HCT116 (cell line): ENCODE results near the gene MON2. TPM values are rescaled to one million over a fixed set of nuclear protein-coding genes. Genes with fewer than 3 reads are reported as not detected.

Source experiments
- ATAC-seq: fragments of 200-7000 bp; cut with Tn5 transposase; 2 replicates; pipeline ENCODE4 v1.9.1; 2020; ENCODE audit warnings: mild to moderate bottlenecking, moderate library complexity
- BruUV-seq: library from RNA; stranded (reverse); fragments of 400-500 nt; replicated peaks from 2 replicates; lab custom pipeline; 2021; lab: Mats Ljungman, UMichigan
- CTCF ChIA-PET: fragments of 300-600 bp; sonication (Branson Sonifier 250); formaldehyde crosslinking; loops from one replicate; lab custom pipeline; 2021; ENCODE audit warnings: antibody characterized with exemption; lab: Charles Lee
- POLR2A ChIA-PET: fragments of 300-600, 350-600 bp; sonication (Branson Sonifier 250); formaldehyde crosslinking; loops from one replicate; lab custom pipeline; 2021; ENCODE audit warnings: antibody characterized with exemption; lab: Charles Lee
- RAD21 ChIA-PET, 2 experiments: fragments of 300-600 bp; sonication (Branson Sonifier 250); formaldehyde crosslinking; loops; one replicate each; lab custom pipeline; 2023; ENCODE audit warnings: low total read pairs in 2 of 2; ENCODE audit not compliant: uncharacterized antibody in 2 of 2, unreplicated experiment in 2 of 2, low non-redundant PET in 1 of 2; lab: Charles Lee
- DNase-seq: peaks from one replicate; pipeline ENCODE4 v3.0.0-alpha.2; 2010; ENCODE audit warnings: low read depth, low spot score
- H2AFZ ChIP-seq: fragments of 200-600 bp; shearing (Covaris generic), sonication (generic); 2 replicates; pipeline ENCODE4 v1.6.1; 2017; ENCODE audit warnings: low read depth, mixed run types, mixed read lengths, antibody characterized with exemption, low read length; ENCODE audit not compliant: poor library complexity, severe bottlenecking
- H3K27ac ChIP-seq: 2 replicates; pipeline ENCODE4 v1.5.1; 2012; ENCODE audit warnings: low read depth, low read length
- H3K27me3 ChIP-seq: fragments of 200-600 bp; sonication (generic); 2 replicates; pipeline ENCODE4 v1.6.1; 2016; ENCODE audit warnings: mixed run types, low read length, mixed read lengths; ENCODE audit not compliant: insufficient read depth
- H3K36me3 ChIP-seq, 2 experiments: fragments of 200-500 bp in 1 of 2; fragments of 200-600 bp in 1 of 2; sonication (Bioruptor generic) in 1 of 2; sonication (generic) in 1 of 2; 2 replicates each; pipeline versions ENCODE4 v1.5.1 to v1.6.1; 2014 to 2016; ENCODE audit warnings: low read length in 2 of 2, inconsistent platforms in 1 of 2, mixed read lengths in 1 of 2, mixed run types in 1 of 2; ENCODE audit not compliant: insufficient read depth in 2 of 2, control insufficient read depth in 1 of 2
- H3K4me1 ChIP-seq, 2 experiments: fragments of 200-600 bp in 1 of 2; sonication (generic) in 1 of 2; 2 replicates each; pipeline versions ENCODE4 v1.5.1 to v1.6.1; 2012 to 2017; ENCODE audit warnings: low read length in 2 of 2, inconsistent platforms in 1 of 2, mild to moderate bottlenecking in 1 of 2, mixed read lengths in 1 of 2, mixed run types in 1 of 2, moderate library complexity in 1 of 2; ENCODE audit not compliant: insufficient read depth in 2 of 2, control insufficient read depth in 1 of 2
- H3K4me2 ChIP-seq: fragments of 200-600 bp; sonication (generic); 2 replicates; pipeline ENCODE4 v1.6.1; 2017; ENCODE audit warnings: mixed run types, low read length, mixed read lengths
- H3K4me3 ChIP-seq, 2 experiments: fragments of 200-600 bp in 1 of 2; sonication (generic) in 1 of 2; replicated peaks in 1 of 2; 2 replicates each; pipeline ENCODE4 v1.5.1; 2011 to 2016; ENCODE audit warnings: low read length in 2 of 2, control low read depth in 1 of 2, low read depth in 1 of 2, mild to moderate bottlenecking in 1 of 2, mixed read lengths in 1 of 2, mixed run types in 1 of 2
- H3K79me2 ChIP-seq: fragments of 200-600 bp; sonication (generic); 2 replicates; pipeline ENCODE4 v1.6.1; 2017; ENCODE audit warnings: mild to moderate bottlenecking, mixed run types, low read length, moderate library complexity, mixed read lengths; ENCODE audit not compliant: insufficient read depth
- H3K9ac ChIP-seq: fragments of 200-600 bp; sonication (generic); 2 replicates; pipeline ENCODE4 v1.6.1; 2016; ENCODE audit warnings: low read length, mixed read lengths
- H3K9me2 ChIP-seq: fragments of 200-600 bp; sonication (generic), shearing (Covaris generic); 2 replicates; pipeline ENCODE4 v1.6.1; 2017; ENCODE audit warnings: mixed run types, mild to moderate bottlenecking, moderate library complexity; ENCODE audit not compliant: insufficient read depth
- H3K9me3 ChIP-seq, 2 experiments: fragments of 200-500 bp in 1 of 2; fragments of 200-600 bp in 1 of 2; sonication (Bioruptor generic) in 1 of 2; sonication (generic) in 1 of 2; 2 replicates each; pipeline ENCODE4 v1.6.1; 2014 to 2017; ENCODE audit warnings: low read length in 2 of 2, mixed read lengths in 2 of 2, inconsistent platforms in 1 of 2, low read depth in 1 of 2, mild to moderate bottlenecking in 1 of 2, mixed run types in 1 of 2, moderate library complexity in 1 of 2; ENCODE audit not compliant: control insufficient read depth in 1 of 2, insufficient read depth in 1 of 2
- H4K20me1 ChIP-seq: fragments of 200-600 bp; sonication (generic), shearing (Covaris generic); 2 replicates; pipeline ENCODE4 v1.6.1; 2017; ENCODE audit warnings: mixed run types, mild to moderate bottlenecking, moderate library complexity; ENCODE audit not compliant: insufficient read depth
- ELF1 ChIP-seq: IDR thresholded peaks from 2 replicates; pipeline ENCODE4 v1.6.1; 2012; ENCODE audit warnings: low read depth, borderline replicate concordance
- EZH2 ChIP-seq: fragments of 200-600 bp; sonication (generic); IDR thresholded peaks from 2 replicates; pipeline ENCODE4 v1.6.1; 2017; ENCODE audit warnings: antibody characterized with exemption, mixed run types
- JUND ChIP-seq: IDR thresholded peaks from 2 replicates; pipeline ENCODE4 v1.6.1; 2012
- POLR2A ChIP-seq: IDR thresholded peaks from 2 replicates; pipeline ENCODE4 v1.7.0; 2011; ENCODE audit warnings: borderline replicate concordance; ENCODE audit not compliant: insufficient read depth, insufficient read length; ENCODE audit errors: extremely low read depth
- SIN3A ChIP-seq: IDR thresholded peaks from 2 replicates; pipeline ENCODE4 v1.6.1; 2012; ENCODE audit warnings: low read depth
- intact Hi-C: fragments of 100-400 bp; cut with micrococcal nuclease; formaldehyde crosslinking; loops from 2 replicates; pipeline ENCODE4 v1.10.0; 2022
- total RNA-seq: library from RNA; stranded (reverse); gene quantifications from one replicate; pipeline ENCODE4 v1.2.1, GENCODE V29; 2021; ENCODE audit not compliant: unreplicated experiment
- TF ChIP-seq, protein P1 (sequence below): IDR thresholded peaks from 2 replicates; pipeline ENCODE4 v1.6.1; 2011; ENCODE audit warnings: mild to moderate bottlenecking, low read length, moderate library complexity; ENCODE audit not compliant: insufficient replicate concordance; ENCODE audit errors: extremely low read depth

MON2 gene
- total RNA-seq, 1 experiment from 2014 or later: 30.7 TPM

DNA sequence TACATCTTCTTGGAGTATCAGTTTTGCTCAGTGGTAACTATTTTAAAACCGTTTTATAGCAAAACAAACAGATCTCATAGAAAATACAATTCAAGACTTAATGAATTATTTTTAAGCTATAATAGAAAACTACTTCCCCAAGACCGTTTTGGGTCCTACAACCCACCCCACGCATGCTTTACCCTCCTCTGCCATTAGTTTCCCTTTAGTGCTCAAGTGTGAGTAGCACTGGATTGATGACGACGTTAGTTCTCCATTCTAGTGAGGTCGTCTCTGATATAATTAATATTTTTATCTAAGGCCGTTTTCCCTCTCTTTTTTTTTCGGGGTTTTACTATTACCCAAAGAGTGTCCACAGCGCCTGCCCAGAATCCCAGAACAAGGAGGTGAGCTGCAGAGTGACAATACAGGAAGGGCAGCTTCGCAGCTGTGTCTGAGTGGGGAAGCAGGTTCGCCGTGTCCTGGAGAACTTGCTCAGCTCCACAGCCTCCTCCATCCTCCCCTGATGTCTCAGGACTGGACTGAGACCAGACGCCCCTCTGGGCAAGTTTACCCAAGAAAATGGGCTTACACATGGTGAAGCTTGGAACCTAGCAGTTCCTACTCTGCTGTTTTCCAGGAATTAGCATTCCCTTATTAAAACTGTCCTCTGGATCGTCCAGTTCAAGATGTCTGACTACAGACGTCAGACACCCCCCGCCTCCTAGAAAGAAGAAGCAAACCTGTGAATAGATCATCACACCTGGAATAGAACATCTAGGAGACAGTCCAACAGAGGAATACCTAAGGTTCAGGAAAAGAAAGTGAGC lies 31.9 kb upstream of the MON2 start:
- DNase-seq (no peak), ATAC-seq (no peak)
- Histone ChIP-seq H3K4me2 (no peak overlapping the region), H3K4me3 (no peak overlapping the region), H3K27me3 (no peaks in the 10 kb centered on the region), H4K20me1 (no peaks in the 10 kb centered on the region), H3K9ac (no peak overlapping the region), H3K79me2 (no peaks in the 10 kb centered on the region), H3K27ac (no peak overlapping the region), H3K9me2 (no peaks in the 10 kb centered on the region), H3K9me3 (no peaks in the 10 kb centered on the region), H2AFZ (no peak overlapping the region), H3K4me1 (no peaks in the 10 kb centered on the region), H3K36me3 (no peaks in the 10 kb centered on the region)
- TF ChIP-seq JUND (no peak), EZH2 (no peak), POLR2A (no peak), SIN3A (no peak), ELF1 (no peak)
- TF ChIP-seq, protein P1, sequence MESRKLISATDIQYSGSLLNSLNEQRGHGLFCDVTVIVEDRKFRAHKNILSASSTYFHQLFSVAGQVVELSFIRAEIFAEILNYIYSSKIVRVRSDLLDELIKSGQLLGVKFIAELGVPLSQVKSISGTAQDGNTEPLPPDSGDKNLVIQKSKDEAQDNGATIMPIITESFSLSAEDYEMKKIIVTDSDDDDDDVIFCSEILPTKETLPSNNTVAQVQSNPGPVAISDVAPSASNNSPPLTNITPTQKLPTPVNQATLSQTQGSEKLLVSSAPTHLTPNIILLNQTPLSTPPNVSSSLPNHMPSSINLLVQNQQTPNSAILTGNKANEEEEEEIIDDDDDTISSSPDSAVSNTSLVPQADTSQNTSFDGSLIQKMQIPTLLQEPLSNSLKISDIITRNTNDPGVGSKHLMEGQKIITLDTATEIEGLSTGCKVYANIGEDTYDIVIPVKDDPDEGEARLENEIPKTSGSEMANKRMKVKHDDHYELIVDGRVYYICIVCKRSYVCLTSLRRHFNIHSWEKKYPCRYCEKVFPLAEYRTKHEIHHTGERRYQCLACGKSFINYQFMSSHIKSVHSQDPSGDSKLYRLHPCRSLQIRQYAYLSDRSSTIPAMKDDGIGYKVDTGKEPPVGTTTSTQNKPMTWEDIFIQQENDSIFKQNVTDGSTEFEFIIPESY: no peak
- intact Hi-C loops: loop anchor here (5.0 kb wide), 1 partner anchor 148 kb away; no protein-coding TSS in a partner anchor
- CTCF ChIA-PET: interaction anchor here (1.3 kb wide), 1 partner anchor 147 kb away, joined by 3 read pairs; no protein-coding TSS in a partner anchor
- RAD21 ChIA-PET: no interaction called here
- no TSS peak for BruUV-seq
- POLR2A ChIA-PET: no interaction called here
